ENCODE measurements around the gene DUOX2.
"Not testable (repeated sequence)": the region's sequence is repeated elsewhere in the genome, so short reads cannot be mapped to it uniquely, and the experiment has no call there.

DUOX2 gene

DNA sequence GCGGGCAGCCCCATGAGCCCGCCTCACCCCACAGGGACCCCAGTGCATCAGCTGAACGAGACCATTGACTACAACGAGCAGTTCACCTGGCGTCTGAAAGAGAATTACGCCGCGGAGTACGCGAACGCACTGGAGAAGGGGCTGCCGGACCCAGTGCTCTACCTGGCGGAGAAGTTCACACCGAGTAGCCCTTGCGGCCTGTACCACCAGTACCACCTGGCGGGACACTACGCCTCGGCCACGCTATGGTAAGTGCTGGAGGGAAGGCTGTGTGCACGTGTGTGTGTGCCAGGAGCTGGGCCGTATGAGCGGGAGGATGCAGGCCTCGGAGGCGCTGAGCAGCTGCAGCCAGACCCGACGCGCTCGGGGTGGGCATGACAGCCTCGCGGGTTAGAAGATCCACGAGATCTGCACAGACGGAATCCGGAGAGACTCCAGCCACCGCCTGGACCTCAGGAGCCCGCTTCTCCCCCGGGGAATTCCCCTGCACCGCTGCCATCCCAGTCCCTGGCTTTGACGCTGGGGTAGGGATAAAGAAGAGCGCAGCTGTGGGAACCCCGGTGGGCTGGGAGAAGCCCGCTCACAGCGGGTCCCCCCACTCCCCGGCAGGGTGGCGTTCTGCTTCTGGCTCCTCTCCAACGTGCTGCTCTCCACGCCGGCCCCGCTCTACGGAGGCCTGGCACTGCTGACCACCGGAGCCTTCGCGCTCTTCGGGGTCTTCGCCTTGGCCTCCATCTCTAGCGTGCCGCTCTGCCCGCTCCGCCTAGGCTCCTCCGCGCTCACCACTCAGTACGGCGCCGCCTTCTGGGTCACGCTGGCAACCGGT lies 2.7 kb upstream of the DUOX2 start:
- H3K27me3 Mint-ChIP-seq: peaks cover 46% of the 10 kb centered on the region
- H3K27ac Mint-ChIP-seq: no peak overlapping the region
- peak overlapping the region; percentile 83 for H3K4me3 Mint-ChIP-seq
- H3K4me1 Mint-ChIP-seq (ENCODE audit: low read depth): peaks cover 39% of the 10 kb centered on the region
- H3K36me3 Mint-ChIP-seq: no peaks in the 10 kb centered on the region
- H3K9me3 Mint-ChIP-seq (ENCODE audit: low read depth): no peaks in the 10 kb centered on the region

- peaks cover 45% of the 10 kb centered on the region for H3K27me3 Mint-ChIP-seq
- H3K36me3 Mint-ChIP-seq: no peaks in the 10 kb centered on the region
- H3K27ac Mint-ChIP-seq: no peak overlapping the region
- H3K4me3 Mint-ChIP-seq: peak overlapping the region; percentile 75
- peaks cover 39% of the 10 kb centered on the region for H3K4me1 Mint-ChIP-seq (ENCODE audit: low read depth)
- no peaks in the 10 kb centered on the region for H3K9me3 Mint-ChIP-seq (ENCODE audit: low read depth)
Observed at GRCh38 chr15:45116006-45116481, 2.1 kb upstream of the DUOX2 start.

GRCh38 chr15:45115312-45115820 lies 1.4 kb upstream of the DUOX2 start:
- Mint-ChIP-seq H3K36me3 (no peaks in the 10 kb centered on the region), H3K4me3 (no peak overlapping the region), H3K27ac (no peak overlapping the region), H3K9me3 (ENCODE audit: low read depth) (no peaks in the 10 kb centered on the region), H3K4me1 (ENCODE audit: low read depth) (peaks cover 39% of the 10 kb centered on the region), H3K27me3 (peaks cover 45% of the 10 kb centered on the region)

GRCh38 chr15:45114751-45115085 lies 746 bp upstream of the DUOX2 start:
- Mint-ChIP-seq H3K36me3 (no peaks in the 10 kb centered on the region), H3K27me3 (peaks cover 49% of the 10 kb centered on the region), H3K9me3 (ENCODE audit: low read depth) (no peaks in the 10 kb centered on the region), H3K4me3 (peak overlapping the region; percentile 57), H3K4me1 (ENCODE audit: low read depth) (peaks cover 39% of the 10 kb centered on the region), H3K27ac (no peak overlapping the region)

DNA sequence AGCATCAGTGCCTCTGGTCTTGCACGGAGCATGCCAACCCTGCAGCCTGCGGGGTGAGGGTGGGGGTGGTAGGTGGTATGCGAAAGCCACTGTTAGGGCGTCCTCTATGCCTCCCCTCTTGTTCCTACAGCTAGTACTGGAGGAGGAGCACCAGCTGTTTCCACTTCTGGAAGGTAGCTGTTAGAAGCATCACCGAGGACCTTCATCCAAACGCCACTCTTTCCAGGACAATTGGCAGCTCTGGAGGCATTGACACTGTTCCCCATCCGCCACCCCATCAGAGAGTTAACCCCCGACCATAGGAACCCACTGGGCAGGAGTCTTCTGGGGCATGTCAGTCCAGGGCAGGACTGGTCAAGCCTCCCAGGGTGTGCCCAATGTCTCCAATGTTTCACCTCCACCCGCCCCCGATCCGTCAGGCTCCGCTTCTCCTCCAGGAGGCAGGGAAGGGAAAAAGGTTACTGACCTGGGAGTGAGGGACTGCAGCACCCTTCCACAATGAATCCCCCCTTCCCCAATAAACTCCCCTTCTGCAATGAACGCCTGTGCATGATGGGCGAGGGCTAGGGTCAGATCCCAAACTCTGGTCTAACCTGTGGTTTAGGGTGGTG lies 487 bp downstream of the DUOX2 start:
- Mint-ChIP-seq H3K4me3 (peak overlapping the region; percentile 72), H3K36me3 (no peaks in the 10 kb centered on the region), H3K4me1 (ENCODE audit: low read depth) (peaks cover 39% of the 10 kb centered on the region), H3K27me3 (peaks cover 56% of the 10 kb centered on the region), H3K9me3 (ENCODE audit: low read depth) (no peaks in the 10 kb centered on the region), H3K27ac (no peak overlapping the region)

GRCh38 chr15:45112591-45113379 lies 1.2 kb downstream of the DUOX2 start:
- H3K9me3 Mint-ChIP-seq (ENCODE audit: low read depth): no peaks in the 10 kb centered on the region
- peaks cover 53% of the 10 kb centered on the region for H3K27me3 Mint-ChIP-seq
- H3K36me3 Mint-ChIP-seq: no peaks in the 10 kb centered on the region
- peak overlapping the region; percentile 72 for H3K4me3 Mint-ChIP-seq
- H3K4me1 Mint-ChIP-seq (ENCODE audit: low read depth): peaks cover 34% of the 10 kb centered on the region
- no peak overlapping the region for H3K27ac Mint-ChIP-seq

- peaks cover 50% of the 10 kb centered on the region for H3K27me3 Mint-ChIP-seq
- H3K4me3 Mint-ChIP-seq: peak overlapping the region; percentile 72
- no peaks in the 10 kb centered on the region for H3K9me3 Mint-ChIP-seq (ENCODE audit: low read depth)
- H3K4me1 Mint-ChIP-seq (ENCODE audit: low read depth): peaks cover 28% of the 10 kb centered on the region
- no peak overlapping the region for H3K27ac Mint-ChIP-seq
- no peaks in the 10 kb centered on the region for H3K36me3 Mint-ChIP-seq
Observed at GRCh38 chr15:45112143-45112590, 1.8 kb downstream of the DUOX2 start.

DNA sequence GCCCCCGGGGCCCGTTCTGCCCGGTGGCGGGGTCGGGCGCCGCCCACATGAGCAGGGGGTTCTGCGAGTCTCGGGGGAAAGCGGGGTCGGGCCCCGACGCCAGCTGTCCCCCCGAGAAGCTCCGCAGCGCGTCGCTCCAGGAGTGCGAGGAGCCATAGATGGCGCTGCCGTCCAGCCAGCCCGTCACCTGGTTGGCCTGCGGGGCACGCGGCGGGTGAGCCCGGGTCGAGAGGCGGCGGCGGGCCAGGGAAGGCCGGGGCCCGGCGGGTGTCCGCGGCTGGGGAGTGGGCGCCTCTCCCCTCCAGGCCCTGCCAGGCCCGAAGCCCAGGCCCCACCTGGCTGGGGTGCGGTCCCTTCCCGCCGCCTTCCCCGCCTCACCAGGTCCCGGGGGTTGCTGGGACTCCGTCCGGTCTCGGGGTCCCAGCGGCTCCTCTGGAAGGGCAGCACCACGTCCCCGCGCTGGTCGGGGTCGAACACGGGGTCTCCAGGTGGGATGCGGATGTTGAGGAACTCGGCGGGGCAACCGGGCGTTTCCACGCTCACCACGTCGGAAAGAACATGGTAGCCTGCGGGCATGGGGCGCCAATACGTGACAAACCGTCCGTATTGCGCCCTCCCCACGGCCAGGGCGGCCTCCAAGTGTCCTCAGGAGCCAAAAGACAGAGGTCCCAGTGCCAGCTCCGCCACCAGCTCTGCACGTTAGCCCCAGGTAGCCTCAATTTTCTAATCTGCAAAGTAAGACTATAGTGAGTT lies 2.4 kb downstream of the DUOX2 start:
- peak overlapping the region; percentile 72 for H3K4me3 Mint-ChIP-seq
- peaks cover 26% of the 10 kb centered on the region for H3K4me1 Mint-ChIP-seq (ENCODE audit: low read depth)
- H3K27ac Mint-ChIP-seq: no peak overlapping the region

DNA sequence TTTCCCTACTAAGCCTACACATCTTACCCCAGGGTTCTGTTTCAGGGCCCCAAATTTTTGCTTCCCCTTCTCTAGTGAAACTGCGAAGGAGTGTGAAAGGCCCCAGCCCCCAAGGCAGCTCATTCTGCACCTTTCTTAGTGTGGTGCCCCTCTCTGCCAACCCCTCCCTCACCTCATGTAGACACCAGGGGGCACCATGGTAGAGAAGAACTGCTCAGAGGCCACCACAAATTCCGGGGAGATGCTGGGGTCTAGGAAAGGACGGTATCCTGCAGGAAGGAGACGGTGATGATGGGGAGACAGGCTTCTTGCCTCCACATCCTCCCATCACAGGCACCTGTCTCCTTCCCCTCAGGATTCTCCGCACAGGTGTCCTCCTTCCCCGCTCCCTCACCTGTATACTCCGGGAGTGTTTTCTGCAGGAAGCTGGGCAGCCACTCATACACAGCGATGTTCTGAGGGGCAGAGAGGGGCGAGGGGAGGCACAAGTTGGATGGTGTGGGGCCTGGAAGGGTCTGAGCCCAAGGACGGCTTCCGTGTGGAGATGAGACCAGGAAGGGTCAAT lies 3.6 kb downstream of the DUOX2 start:
- H3K27ac Mint-ChIP-seq: no peak overlapping the region
- H3K27me3 Mint-ChIP-seq: peaks cover 40% of the 10 kb centered on the region
- H3K4me3 Mint-ChIP-seq: no peak overlapping the region
- peaks cover 19% of the 10 kb centered on the region for H3K4me1 Mint-ChIP-seq (ENCODE audit: low read depth)
- H3K36me3 Mint-ChIP-seq: no peaks in the 10 kb centered on the region
- no peaks in the 10 kb centered on the region for H3K9me3 Mint-ChIP-seq (ENCODE audit: low read depth)

More for the DNA sequence above, 2.4 kb downstream of the DUOX2 start:
- no peaks in the 10 kb centered on the region for H3K36me3 Mint-ChIP-seq
- peaks cover 49% of the 10 kb centered on the region for H3K27me3 Mint-ChIP-seq
- H3K9me3 Mint-ChIP-seq (ENCODE audit: low read depth): no peaks in the 10 kb centered on the region

DNA sequence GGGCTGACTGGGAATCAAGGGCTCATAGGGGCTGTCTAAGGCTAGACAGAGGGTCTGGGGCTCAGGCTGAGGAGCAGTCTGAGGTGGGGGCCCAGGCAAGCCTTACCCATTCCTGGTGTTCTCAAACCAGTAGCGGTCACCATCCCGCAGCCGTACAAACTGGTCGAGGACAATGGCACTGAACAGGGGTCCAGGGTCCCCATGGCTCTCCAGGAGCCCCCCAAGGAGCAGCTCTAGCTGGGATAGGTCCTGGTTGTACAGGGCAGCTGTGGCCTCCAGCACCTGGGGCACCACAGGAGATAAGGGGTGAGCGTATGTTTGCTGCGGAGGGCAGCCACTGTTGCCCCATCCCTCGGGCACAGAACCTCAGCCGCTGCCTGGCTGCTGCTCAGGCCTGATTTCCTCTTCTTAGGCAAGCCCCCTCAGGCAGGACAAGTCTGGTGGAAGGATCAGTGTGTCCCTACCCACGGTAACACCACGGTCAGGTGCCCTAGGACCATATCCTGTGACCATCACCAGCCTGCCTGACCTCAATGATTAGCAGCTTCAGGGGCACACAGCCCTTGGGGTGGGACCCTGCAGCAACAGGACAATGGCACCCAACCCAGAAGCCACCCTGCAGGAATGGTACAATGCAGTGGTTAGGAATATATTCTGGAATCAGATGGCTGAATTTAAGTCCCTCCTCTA lies 5.9 kb downstream of the DUOX2 start:
- Mint-ChIP-seq H3K4me1 (ENCODE audit: low read depth) (peaks cover 8% of the 10 kb centered on the region), H3K4me3 (no peak overlapping the region), H3K27ac (no peak overlapping the region), H3K9me3 (ENCODE audit: low read depth) (no peaks in the 10 kb centered on the region), H3K27me3 (peaks cover 30% of the 10 kb centered on the region), H3K36me3 (no peaks in the 10 kb centered on the region)

GRCh38 chr15:45106002-45106790 lies 7.8 kb downstream of the DUOX2 start:
- Mint-ChIP-seq H3K27ac (no peak overlapping the region), H3K4me3 (no peak overlapping the region), H3K36me3 (no peaks in the 10 kb centered on the region), H3K4me1 (ENCODE audit: low read depth) (no peaks in the 10 kb centered on the region), H3K27me3 (peaks cover 23% of the 10 kb centered on the region), H3K9me3 (ENCODE audit: low read depth) (no peaks in the 10 kb centered on the region)

- Mint-ChIP-seq H3K4me3 (no peak overlapping the region), H3K4me1 (ENCODE audit: low read depth) (no peaks in the 10 kb centered on the region), H3K36me3 (no peaks in the 10 kb centered on the region), H3K27ac (no peak overlapping the region), H3K9me3 (ENCODE audit: low read depth) (no peaks in the 10 kb centered on the region), H3K27me3 (peaks cover 22% of the 10 kb centered on the region)
Observed at GRCh38 chr15:45105586-45105985, 8.4 kb downstream of the DUOX2 start.

GRCh38 chr15:45104170-45104569 lies 9.8 kb downstream of the DUOX2 start:
- H3K4me1 Mint-ChIP-seq (ENCODE audit: low read depth); H3K36me3 Mint-ChIP-seq; H3K27ac Mint-ChIP-seq; H3K4me3 Mint-ChIP-seq; H3K9me3 Mint-ChIP-seq (ENCODE audit: low read depth): not testable (repeated sequence)
- peaks cover 15% of the 10 kb centered on the region for H3K27me3 Mint-ChIP-seq

Measured in activated naive CD8-positive, alpha-beta T cell (primary cell).